Sigmoid colon (tissue), 4 donors: ENCODE measurements around the gene ARL2.

Experiments used
- POLR2A ChIP-seq, 2 donors: fragments of 450-650 bp; IDR thresholded peaks; one replicate each; pipeline ENCODE4 v1.6.1; 2016; ENCODE audit warnings: antibody characterized with exemption in 2 of 2, mild to moderate bottlenecking in 2 of 2, moderate library complexity in 2 of 2
- POLR2AphosphoS5 ChIP-seq, 4 donors: sonication (generic); formaldehyde crosslinking; IDR thresholded peaks; one replicate each; pipeline ENCODE4 v1.6.1; 2017; ENCODE audit warnings: antibody characterized with exemption in 4 of 4
- TF ChIP-seq, protein P1 (sequence below), 4 experiments: fragments of 450-650 bp in 3 of 4; fragments of 200-600 bp in 1 of 4; IDR thresholded peaks; one replicate each; pipeline ENCODE4 v1.5.1; 2016 to 2019; ENCODE audit warnings: antibody characterized with exemption in 4 of 4, mild to moderate bottlenecking in 3 of 4, moderate library complexity in 2 of 4

DNA sequence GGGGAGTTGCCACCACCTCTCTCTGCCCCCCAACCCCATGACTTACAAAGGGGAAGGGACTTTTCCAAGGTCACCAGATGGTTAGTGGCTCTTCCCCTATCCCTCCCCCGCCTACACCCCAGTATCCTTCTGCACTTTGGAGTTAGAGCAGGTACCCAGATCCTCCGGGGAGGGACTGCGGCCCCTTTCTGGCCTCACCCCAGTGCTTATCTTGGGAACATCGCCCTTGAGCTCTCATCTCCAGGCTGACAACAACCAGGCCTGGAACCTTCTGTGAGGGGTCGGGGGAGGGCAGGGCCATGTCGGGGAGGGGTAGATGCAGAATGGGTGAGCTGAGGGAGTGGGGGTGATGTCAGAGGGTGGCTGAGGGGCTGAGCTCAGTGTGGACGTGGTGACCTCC lies 51.9 kb downstream of the ARL2 start:
- TF ChIP-seq, protein P1, sequence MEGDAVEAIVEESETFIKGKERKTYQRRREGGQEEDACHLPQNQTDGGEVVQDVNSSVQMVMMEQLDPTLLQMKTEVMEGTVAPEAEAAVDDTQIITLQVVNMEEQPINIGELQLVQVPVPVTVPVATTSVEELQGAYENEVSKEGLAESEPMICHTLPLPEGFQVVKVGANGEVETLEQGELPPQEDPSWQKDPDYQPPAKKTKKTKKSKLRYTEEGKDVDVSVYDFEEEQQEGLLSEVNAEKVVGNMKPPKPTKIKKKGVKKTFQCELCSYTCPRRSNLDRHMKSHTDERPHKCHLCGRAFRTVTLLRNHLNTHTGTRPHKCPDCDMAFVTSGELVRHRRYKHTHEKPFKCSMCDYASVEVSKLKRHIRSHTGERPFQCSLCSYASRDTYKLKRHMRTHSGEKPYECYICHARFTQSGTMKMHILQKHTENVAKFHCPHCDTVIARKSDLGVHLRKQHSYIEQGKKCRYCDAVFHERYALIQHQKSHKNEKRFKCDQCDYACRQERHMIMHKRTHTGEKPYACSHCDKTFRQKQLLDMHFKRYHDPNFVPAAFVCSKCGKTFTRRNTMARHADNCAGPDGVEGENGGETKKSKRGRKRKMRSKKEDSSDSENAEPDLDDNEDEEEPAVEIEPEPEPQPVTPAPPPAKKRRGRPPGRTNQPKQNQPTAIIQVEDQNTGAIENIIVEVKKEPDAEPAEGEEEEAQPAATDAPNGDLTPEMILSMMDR (IDR thresholded peaks at IDR 0.05): no peak
- no peak for TF ChIP-seq POLR2A (IDR thresholded peaks at IDR 0.05)
- no peak for TF ChIP-seq POLR2AphosphoS5 (IDR thresholded peaks at IDR 0.05)
